Kidney (tissue), 14 donors: ENCODE data around the gene BCKDHB. TPM values are rescaled to one million over a fixed set of nuclear protein-coding genes. Genes with fewer than 3 reads are reported as not detected.

Source experiments
- DNase-seq, 5 donors: peaks; one replicate each; pipeline ENCODE4 v3.0.0-alpha.2; 2013 to 2020
- FAIRE-seq: peaks from 2 replicates; lab custom pipeline; 2012; peaks lifted over from hg19 to GRCh38; lab: Jason Lieb, UNC
- H3K27ac ChIP-seq, 2 donors: one replicate each; pipeline ENCODE4 v1.7.0; 2013; ENCODE audit warnings: low read depth in 2 of 2, low read length in 2 of 2, inconsistent platforms in 1 of 2
- H3K27me3 ChIP-seq: one replicate; pipeline ENCODE4 v1.7.1; 2013; ENCODE audit warnings: low read length, inconsistent platforms; ENCODE audit not compliant: control insufficient read depth, insufficient read depth
- H3K36me3 ChIP-seq, 3 donors: one replicate each; pipeline versions ENCODE4 v1.7.0 to v1.7.1; 2013; ENCODE audit warnings: low read length in 3 of 3, control low read depth in 1 of 3, inconsistent platforms in 1 of 3; ENCODE audit not compliant: insufficient read depth in 3 of 3, control insufficient read depth in 2 of 3
- H3K4me1 ChIP-seq, 3 donors: one replicate each; pipeline versions ENCODE4 v1.7.0 to v1.7.1; 2013; ENCODE audit warnings: low read length in 3 of 3, inconsistent platforms in 1 of 3, low read depth in 1 of 3; ENCODE audit not compliant: control insufficient read depth in 2 of 3, insufficient read depth in 2 of 3
- H3K4me3 ChIP-seq, 3 donors: one replicate each; pipeline versions ENCODE4 v1.7.0 to v1.8.1; 2013; ENCODE audit warnings: low read length in 3 of 3, control low read depth in 1 of 3, inconsistent platforms in 1 of 3
- H3K9ac ChIP-seq, 3 donors: one replicate each; pipeline versions ENCODE4 v1.7.0 to v1.7.1; 2013; ENCODE audit warnings: low read length in 3 of 3, control low read depth in 1 of 3, inconsistent platforms in 1 of 3
- H3K9me3 ChIP-seq, 3 donors: one replicate each; pipeline versions ENCODE4 v1.7.0 to v1.7.1; 2013; ENCODE audit warnings: low read length in 3 of 3, control low read depth in 1 of 3, inconsistent platforms in 1 of 3; ENCODE audit not compliant: control insufficient read depth in 2 of 3, insufficient read depth in 1 of 3
- intact Hi-C: fragments of 100-400 bp; cut with DNase I; formaldehyde crosslinking; loops from one replicate; pipeline ENCODE4 v1.11.1; 2022
- polyA plus RNA-seq: library from polyadenylated mRNA; stranded (reverse); fragments of 350-450 nt; fragmentation: Illumina TruSeq; extraction: RNeasy Lipid Tissue Mini Kit (QIAGEN cat#74804); gene quantifications from one replicate; pipeline ENCODE4 v1.2.3, GENCODE V29; 2014; ENCODE audit warnings: low read depth, low replicate concordance; ENCODE audit not compliant: insufficient read depth
- total RNA-seq: library from RNA; stranded (reverse); fragmentation: NEBNext Ultra II Directional; extraction: Animal tissue kit (Norgen Biotek cat#: 25700); gene quantifications from one replicate; pipeline ENCODE4 v1.2.1, GENCODE V29; 2021
- TF ChIP-seq, protein P1 (sequence below): IDR thresholded peaks from 3 replicates; pipeline ENCODE4 v1.5.1; 2012; ENCODE audit warnings: mild to moderate bottlenecking, moderate library complexity, borderline replicate concordance; ENCODE audit not compliant: insufficient read depth; ENCODE audit errors: extremely low read depth
- donor health status: control.
- donor health status: control.
- donor health status: control.
- donor health status: control.
- donor health status: control.
- donor health status: DM: yes; HTN: yes; CAD: no.
- donor health status: Normal renal cell carcinoma (clear cell type).

The BCKDHB gene
- total and polyA plus RNA-seq, 2 donors from 2014 or later: 21.0 to 22.8 TPM

DNA sequence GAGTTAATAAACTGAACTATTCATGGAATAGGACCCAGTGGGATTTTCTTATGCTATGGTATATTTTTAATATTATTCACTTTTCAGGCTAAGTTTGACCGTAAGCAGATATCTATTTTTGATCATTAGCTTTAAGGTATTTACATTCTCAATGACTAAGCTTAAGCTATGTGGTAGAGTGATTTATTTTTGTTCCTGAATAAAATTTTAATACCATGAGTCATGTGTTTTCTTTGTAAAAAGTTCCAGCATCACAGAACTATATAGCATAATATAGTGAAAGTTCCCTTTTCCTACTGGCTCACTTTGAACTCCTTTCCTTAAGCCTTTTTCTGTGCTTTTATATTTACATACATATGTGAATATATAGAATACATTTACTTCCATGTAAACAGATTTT lies 75.8 kb downstream of the BCKDHB start:
- Histone ChIP-seq H3K27me3 (no peaks in the 10 kb centered on the region), H3K4me1 (no peaks in the 10 kb centered on the region), H3K4me3 (no peak overlapping the region), H3K9me3 (no peaks in the 10 kb centered on the region), H3K36me3 (no peaks in the 10 kb centered on the region), H3K27ac (no peak overlapping the region), H3K9ac (no peak overlapping the region)
- DNase-seq (no peak), FAIRE-seq (peak; percentile 11)
- intact Hi-C loops: no loop called here
- TF ChIP-seq, protein P1, sequence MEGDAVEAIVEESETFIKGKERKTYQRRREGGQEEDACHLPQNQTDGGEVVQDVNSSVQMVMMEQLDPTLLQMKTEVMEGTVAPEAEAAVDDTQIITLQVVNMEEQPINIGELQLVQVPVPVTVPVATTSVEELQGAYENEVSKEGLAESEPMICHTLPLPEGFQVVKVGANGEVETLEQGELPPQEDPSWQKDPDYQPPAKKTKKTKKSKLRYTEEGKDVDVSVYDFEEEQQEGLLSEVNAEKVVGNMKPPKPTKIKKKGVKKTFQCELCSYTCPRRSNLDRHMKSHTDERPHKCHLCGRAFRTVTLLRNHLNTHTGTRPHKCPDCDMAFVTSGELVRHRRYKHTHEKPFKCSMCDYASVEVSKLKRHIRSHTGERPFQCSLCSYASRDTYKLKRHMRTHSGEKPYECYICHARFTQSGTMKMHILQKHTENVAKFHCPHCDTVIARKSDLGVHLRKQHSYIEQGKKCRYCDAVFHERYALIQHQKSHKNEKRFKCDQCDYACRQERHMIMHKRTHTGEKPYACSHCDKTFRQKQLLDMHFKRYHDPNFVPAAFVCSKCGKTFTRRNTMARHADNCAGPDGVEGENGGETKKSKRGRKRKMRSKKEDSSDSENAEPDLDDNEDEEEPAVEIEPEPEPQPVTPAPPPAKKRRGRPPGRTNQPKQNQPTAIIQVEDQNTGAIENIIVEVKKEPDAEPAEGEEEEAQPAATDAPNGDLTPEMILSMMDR: no peak

DNA sequence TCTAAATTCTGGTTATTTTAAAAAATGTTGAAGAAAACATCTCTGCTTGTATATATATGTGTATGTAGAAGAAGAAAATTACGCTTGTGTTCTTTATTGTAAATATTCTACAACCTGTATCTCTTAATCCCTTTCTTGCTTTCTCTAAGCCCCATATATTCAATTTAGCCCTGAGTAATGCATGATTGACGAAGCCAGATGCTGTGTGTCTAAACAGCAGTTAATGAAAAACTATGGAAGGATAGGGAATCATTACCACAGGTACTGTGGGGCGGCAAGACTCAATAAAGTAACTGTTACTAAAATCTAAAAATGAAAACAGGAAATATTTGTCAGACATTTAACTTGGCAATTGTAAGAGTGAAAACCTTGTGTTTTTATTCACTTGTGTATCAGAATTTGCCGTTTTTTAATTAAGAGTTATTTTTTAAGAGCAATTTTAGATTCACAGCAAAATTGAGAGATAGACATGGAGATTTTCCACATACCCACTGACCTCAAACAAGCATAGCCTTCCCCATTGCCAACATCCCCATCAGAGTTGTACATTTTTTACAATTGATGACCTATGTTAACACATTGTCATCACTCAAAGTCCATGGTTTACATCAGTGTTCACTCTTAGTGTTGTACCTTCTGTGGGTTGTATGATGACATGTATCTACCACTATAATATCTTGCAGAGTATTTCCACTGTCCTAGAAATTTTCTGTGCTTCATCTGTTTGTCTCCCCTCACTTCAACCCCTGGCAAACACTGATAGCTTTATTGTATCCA lies 76.7 kb downstream of the BCKDHB start:
- Histone ChIP-seq H3K27ac (no peak overlapping the region), H3K9me3 (no peaks in the 10 kb centered on the region), H3K4me1 (no peaks in the 10 kb centered on the region), H3K4me3 (no peak overlapping the region), H3K36me3 (no peaks in the 10 kb centered on the region), H3K9ac (no peak overlapping the region), H3K27me3 (no peaks in the 10 kb centered on the region)
- TF ChIP-seq, protein P1: no peak
- DNase-seq: peak in 2 of 5 donors; percentile 5 to 6
- no peak for FAIRE-seq
- intact Hi-C loops: no loop called here

DNA sequence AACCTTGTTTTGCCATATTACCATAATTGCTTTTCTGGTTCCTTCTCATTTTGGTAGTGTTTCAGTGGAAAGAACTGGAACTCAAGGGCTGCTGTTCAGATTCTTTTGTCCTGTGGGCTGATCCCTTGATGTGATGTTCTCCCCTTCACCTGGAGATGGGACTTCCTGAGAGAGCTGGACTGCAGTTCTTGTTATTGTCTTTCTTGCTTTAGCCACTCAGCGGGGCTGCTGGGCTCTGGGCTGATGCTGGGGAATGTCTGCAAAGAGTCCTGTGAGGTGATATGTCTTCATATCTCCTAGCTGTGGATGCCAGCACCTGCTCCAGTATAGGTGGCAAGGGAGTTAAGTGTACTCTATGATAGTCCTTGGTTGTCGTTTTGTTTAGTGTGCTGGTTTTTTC lies 79.0 kb downstream of the BCKDHB start:
- intact Hi-C loops: no loop called here
- no peak for FAIRE-seq

More for the DNA sequence above, 79.0 kb downstream of the BCKDHB start:
- Histone ChIP-seq H3K4me1 (no peaks in the 10 kb centered on the region), H3K36me3 (no peaks in the 10 kb centered on the region), H3K9me3 (no peaks in the 10 kb centered on the region), H3K4me3 (no peak overlapping the region), H3K27ac (no peak overlapping the region), H3K27me3 (no peaks in the 10 kb centered on the region), H3K9ac (no peak overlapping the region)
- DNase-seq: no peak
- TF ChIP-seq, protein P1: no peak
